SK-N-SH treated with all-trans-retinoic acid at 6 μM for 48 hours (cell line): ENCODE measurements around the gene TRIM44.

Experiments
- ATAC-seq: fragments of 200-7000 bp; cut with Tn5 transposase; 3 replicates; pipeline ENCODE4 v1.9.1; 2020; ENCODE audit warnings: mild to moderate bottlenecking, moderate library complexity
- ARNTL ChIP-seq: fragments of 450-650 bp; formaldehyde crosslinking; IDR thresholded peaks from 2 replicates; pipeline ENCODE4 v1.5.0; 2020; ENCODE audit warnings: low read depth, mild to moderate bottlenecking, moderate library complexity, borderline replicate concordance
- BACH2 ChIP-seq: fragments of 250-450 bp; sonication (Bioruptor Pico); IDR thresholded peaks from 2 replicates; pipeline ENCODE4 v1.9.0; 2021; ENCODE audit warnings: mild to moderate bottlenecking, borderline replicate concordance
- CSDC2 ChIP-seq: fragments of 250-450 bp; sonication (Bioruptor Pico); IDR thresholded peaks from 2 replicates; pipeline ENCODE4 v1.5.0; 2020; ENCODE audit warnings: mild to moderate bottlenecking, moderate library complexity
- CSRNP3 ChIP-seq: fragments of 250-450 bp; sonication (Bioruptor Pico); IDR thresholded peaks from 2 replicates; pipeline ENCODE4 v1.5.1; 2021; ENCODE audit warnings: mild to moderate bottlenecking, moderate library complexity
- GLIS3 ChIP-seq: fragments of 250-450 bp; sonication (Bioruptor Pico); IDR thresholded peaks from 2 replicates; pipeline ENCODE4 v1.5.0; 2020; ENCODE audit warnings: mild to moderate bottlenecking, moderate library complexity
- ISL1 ChIP-seq: fragments of 250-450 bp; sonication (Bioruptor Pico); IDR thresholded peaks from 2 replicates; pipeline ENCODE4 v2.1.2; 2022; ENCODE audit warnings: mild to moderate bottlenecking, moderate library complexity
- OSR1 ChIP-seq: fragments of 250-450 bp; sonication (Bioruptor Pico); IDR thresholded peaks from 2 replicates; pipeline ENCODE4 v1.8.0; 2022; ENCODE audit warnings: moderate library complexity, mild to moderate bottlenecking, inconsistent platforms
- POU6F1 ChIP-seq: fragments of 250-450 bp; sonication (Bioruptor Pico); IDR thresholded peaks from 2 replicates; pipeline ENCODE4 v1.8.0; 2021; ENCODE audit warnings: low read depth, mild to moderate bottlenecking, moderate library complexity, borderline replicate concordance
- PPARA ChIP-seq: fragments of 250-450 bp; sonication (Bioruptor Pico); IDR thresholded peaks from 2 replicates; pipeline ENCODE4 v1.5.0; 2020; ENCODE audit warnings: mild to moderate bottlenecking, borderline replicate concordance
- RARB ChIP-seq: fragments of 250-450 bp; sonication (Bioruptor Pico); IDR thresholded peaks from 2 replicates; pipeline ENCODE4 v1.8.0; 2021; ENCODE audit warnings: mild to moderate bottlenecking, moderate library complexity
- TCF4 ChIP-seq: fragments of 250-450 bp; sonication (Bioruptor Pico); IDR thresholded peaks from 2 replicates; pipeline ENCODE4 v1.8.0; 2021; ENCODE audit warnings: mild to moderate bottlenecking, moderate library complexity, borderline replicate concordance
- TOX ChIP-seq: fragments of 250-450 bp; sonication (Bioruptor Pico); IDR thresholded peaks from 2 replicates; pipeline ENCODE4 v1.8.0; 2021; ENCODE audit warnings: mild to moderate bottlenecking, moderate library complexity, borderline replicate concordance
- TSHZ2 ChIP-seq: fragments of 250-450 bp; sonication (Bioruptor Pico); IDR thresholded peaks from 2 replicates; pipeline ENCODE4 v1.5.0; 2020; ENCODE audit warnings: mild to moderate bottlenecking, moderate library complexity
- ZC3H10 ChIP-seq: fragments of 250-450 bp; sonication (Bioruptor Pico); IDR thresholded peaks from 2 replicates; pipeline ENCODE4 v1.5.1; 2021; ENCODE audit warnings: mild to moderate bottlenecking, moderate library complexity
- ZFP3 ChIP-seq: fragments of 250-450 bp; sonication (Bioruptor Pico); IDR thresholded peaks from 2 replicates; pipeline ENCODE4 v1.5.0; 2020; ENCODE audit warnings: mild to moderate bottlenecking, moderate library complexity
- ZFP30 ChIP-seq: fragments of 450-650 bp; formaldehyde crosslinking; IDR thresholded peaks from 2 replicates; pipeline ENCODE4 v1.5.0; 2022; ENCODE audit warnings: mild to moderate bottlenecking, moderate library complexity
- ZNF565 ChIP-seq: fragments of 450-650 bp; formaldehyde crosslinking; conservative IDR thresholded peaks from 2 replicates; pipeline ENCODE4 v1.5.0; 2020; ENCODE audit warnings: low read depth, mild to moderate bottlenecking, moderate library complexity
- ZNF70 ChIP-seq: fragments of 450-650 bp; formaldehyde crosslinking; IDR thresholded peaks from 2 replicates; pipeline ENCODE4 v1.5.0; 2020; ENCODE audit warnings: mild to moderate bottlenecking, moderate library complexity
- ZNF8 ChIP-seq: fragments of 450-650 bp; formaldehyde crosslinking; IDR thresholded peaks from 2 replicates; pipeline ENCODE4 v1.5.0; 2020; ENCODE audit warnings: mild to moderate bottlenecking, moderate library complexity
- TF ChIP-seq, protein P1 (sequence below): fragments of 250-450 bp; sonication (Bioruptor Pico); IDR thresholded peaks from 2 replicates; pipeline ENCODE4 v1.8.0; 2020; ENCODE audit warnings: mild to moderate bottlenecking, moderate library complexity, borderline replicate concordance

Gene TRIM44

GRCh38 chr11:35765211-35765610 is 102.6 kb downstream of the TRIM44 start:
- no peak for TF ChIP-seq CSRNP3 (CRISPR knock-in tag)
- TF ChIP-seq ZNF8 (CRISPR knock-in tag), result no peak
- no peak for TF ChIP-seq ZFP3
- no peak for TF ChIP-seq POU6F1 (CRISPR knock-in tag)
- no peak for TF ChIP-seq PPARA (CRISPR knock-in tag)
- no peak for TF ChIP-seq ARNTL (CRISPR knock-in tag)
- TF ChIP-seq CSDC2, result no peak
- TF ChIP-seq GLIS3, result no peak
- no peak for TF ChIP-seq ZC3H10 (CRISPR knock-in tag)
- TF ChIP-seq TCF4, result no peak
- TF ChIP-seq RARB, result no peak
- ATAC-seq, result no peak

DNA sequence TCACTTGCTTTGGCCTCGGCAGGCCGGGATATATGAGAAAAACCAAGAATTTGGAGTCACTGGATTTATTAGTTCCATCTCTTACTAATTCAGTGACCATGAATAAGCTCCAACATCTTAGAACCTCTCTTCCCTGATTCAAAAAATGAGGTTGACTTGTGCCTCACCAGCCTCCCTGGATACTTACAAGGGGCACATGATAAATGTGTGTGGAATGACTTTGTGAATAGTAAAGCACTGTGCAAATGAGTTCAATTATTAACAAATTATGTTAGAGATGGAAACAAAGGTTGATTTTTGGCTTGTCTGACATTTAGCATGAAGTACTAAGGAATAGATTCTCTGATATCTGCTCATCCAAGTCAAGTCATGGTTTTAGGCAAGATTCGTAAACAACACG is 104.1 kb downstream of the TRIM44 start:
- no peak for TF ChIP-seq CSRNP3 (CRISPR knock-in tag)
- no peak for TF ChIP-seq BACH2 (CRISPR knock-in tag)
- TF ChIP-seq ZNF565 (CRISPR knock-in tag), result no peak
- TF ChIP-seq ISL1 (CRISPR knock-in tag), result no peak
- no peak for TF ChIP-seq TCF4
- no peak for TF ChIP-seq ARNTL (CRISPR knock-in tag)
- no peak for TF ChIP-seq ZC3H10 (CRISPR knock-in tag)
- no peak for TF ChIP-seq OSR1
- TF ChIP-seq, protein P1, sequence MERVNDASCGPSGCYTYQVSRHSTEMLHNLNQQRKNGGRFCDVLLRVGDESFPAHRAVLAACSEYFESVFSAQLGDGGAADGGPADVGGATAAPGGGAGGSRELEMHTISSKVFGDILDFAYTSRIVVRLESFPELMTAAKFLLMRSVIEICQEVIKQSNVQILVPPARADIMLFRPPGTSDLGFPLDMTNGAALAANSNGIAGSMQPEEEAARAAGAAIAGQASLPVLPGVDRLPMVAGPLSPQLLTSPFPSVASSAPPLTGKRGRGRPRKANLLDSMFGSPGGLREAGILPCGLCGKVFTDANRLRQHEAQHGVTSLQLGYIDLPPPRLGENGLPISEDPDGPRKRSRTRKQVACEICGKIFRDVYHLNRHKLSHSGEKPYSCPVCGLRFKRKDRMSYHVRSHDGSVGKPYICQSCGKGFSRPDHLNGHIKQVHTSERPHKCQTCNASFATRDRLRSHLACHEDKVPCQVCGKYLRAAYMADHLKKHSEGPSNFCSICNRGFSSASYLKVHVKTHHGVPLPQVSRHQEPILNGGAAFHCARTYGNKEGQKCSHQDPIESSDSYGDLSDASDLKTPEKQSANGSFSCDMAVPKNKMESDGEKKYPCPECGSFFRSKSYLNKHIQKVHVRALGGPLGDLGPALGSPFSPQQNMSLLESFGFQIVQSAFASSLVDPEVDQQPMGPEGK, result no peak
- no peak for TF ChIP-seq TSHZ2 (CRISPR knock-in tag)
- no peak for TF ChIP-seq GLIS3
- no peak for TF ChIP-seq CSDC2
- TF ChIP-seq ZNF70 (CRISPR knock-in tag), result no peak
- TF ChIP-seq TOX (CRISPR knock-in tag), result no peak
- TF ChIP-seq ZFP30 (CRISPR knock-in tag), result no peak
- no peak for TF ChIP-seq POU6F1 (CRISPR knock-in tag)
- TF ChIP-seq RARB, result no peak
- TF ChIP-seq PPARA (CRISPR knock-in tag), result no peak
- no peak for TF ChIP-seq ZFP3
- ATAC-seq, result no peak

- ATAC-seq, result peak; percentile 47; the same call in 2 of the 3 replicates
Observed at GRCh38 chr11:35770425-35770824, 107.8 kb downstream of the TRIM44 start.
